Chondrocyte (in vitro differentiated cells): ENCODE measurements around the gene DDAH1. TPM values are rescaled to one million over a fixed set of nuclear protein-coding genes. Genes with fewer than 3 reads are reported as not detected.

ENCODE experiments used
- DNase-seq: peaks from one replicate; pipeline ENCODE4 v3.0.0; 2021; ENCODE audit warnings: mixed read lengths, low spot score
- H3K27ac Mint-ChIP-seq: one replicate; pipeline ENCODE4 v1.8.0; 2021; ENCODE audit warnings: mild to moderate bottlenecking, moderate library complexity, mixed read lengths; ENCODE audit not compliant: unreplicated experiment
- H3K27me3 Mint-ChIP-seq: 2 replicates; pipeline ENCODE4 v1.8.0; 2021; ENCODE audit warnings: low read depth, mixed read lengths
- H3K36me3 Mint-ChIP-seq: 2 replicates; pipeline ENCODE4 v1.8.0; 2021; ENCODE audit warnings: low read depth, mixed read lengths
- H3K4me1 Mint-ChIP-seq: 2 replicates; pipeline ENCODE4 v1.8.0; 2021; ENCODE audit warnings: low read depth, mild to moderate bottlenecking, mixed read lengths
- H3K4me3 Mint-ChIP-seq: one replicate; pipeline ENCODE4 v1.8.0; 2021; ENCODE audit warnings: mild to moderate bottlenecking, moderate library complexity, mixed read lengths; ENCODE audit not compliant: unreplicated experiment
- H3K9me3 Mint-ChIP-seq: 2 replicates; pipeline ENCODE4 v1.8.0; 2021; ENCODE audit warnings: low read depth, mixed read lengths
- total RNA-seq: library from RNA; stranded (reverse); gene quantifications from 3 replicates; pipeline ENCODE4 v1.2.1, GENCODE V29; 2021
- TF ChIP-seq, protein P1 (sequence below): fragments of 200-600 bp; sonication (generic); IDR thresholded peaks from 2 replicates; pipeline ENCODE4 v1.5.0; 2021; ENCODE audit warnings: antibody characterized with exemption, mild to moderate bottlenecking, moderate library complexity

DDAH1 gene
- total RNA-seq, 1 donor from 2014 or later, result 91.8 TPM

DNA sequence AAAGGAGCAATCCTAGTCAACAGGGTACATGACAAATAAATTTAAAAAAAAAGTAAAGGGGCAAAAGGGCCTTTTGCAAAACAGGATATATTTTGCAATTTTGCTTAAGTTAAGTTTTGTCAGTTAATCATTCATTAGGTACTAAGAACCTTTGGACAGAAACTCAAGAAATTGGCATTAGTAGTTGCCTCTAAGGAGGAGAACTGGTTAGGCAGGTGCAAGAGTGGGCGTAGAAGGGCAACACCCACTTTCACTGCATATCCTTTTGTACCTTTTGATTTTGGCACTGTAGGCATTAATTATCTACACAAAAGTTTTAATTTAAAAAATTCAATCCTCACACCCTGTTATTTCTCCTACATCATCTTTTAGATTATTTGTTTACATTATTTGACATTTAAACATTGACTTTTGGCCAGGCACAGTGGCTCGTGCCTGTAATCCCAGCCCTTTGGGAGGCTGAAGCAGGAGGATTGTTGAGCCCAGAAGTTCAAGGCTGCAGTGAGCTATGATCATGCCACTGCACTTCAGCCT, 4.3 kb downstream of the DDAH1 start:
- H3K27ac Mint-ChIP-seq, result peak overlapping the region; percentile 27
- H3K9me3 Mint-ChIP-seq, result no peaks in the 10 kb centered on the region
- DNase-seq, result no peak
- H3K4me1 Mint-ChIP-seq, result peaks cover 66% of the 10 kb centered on the region
- TF ChIP-seq, protein P1, sequence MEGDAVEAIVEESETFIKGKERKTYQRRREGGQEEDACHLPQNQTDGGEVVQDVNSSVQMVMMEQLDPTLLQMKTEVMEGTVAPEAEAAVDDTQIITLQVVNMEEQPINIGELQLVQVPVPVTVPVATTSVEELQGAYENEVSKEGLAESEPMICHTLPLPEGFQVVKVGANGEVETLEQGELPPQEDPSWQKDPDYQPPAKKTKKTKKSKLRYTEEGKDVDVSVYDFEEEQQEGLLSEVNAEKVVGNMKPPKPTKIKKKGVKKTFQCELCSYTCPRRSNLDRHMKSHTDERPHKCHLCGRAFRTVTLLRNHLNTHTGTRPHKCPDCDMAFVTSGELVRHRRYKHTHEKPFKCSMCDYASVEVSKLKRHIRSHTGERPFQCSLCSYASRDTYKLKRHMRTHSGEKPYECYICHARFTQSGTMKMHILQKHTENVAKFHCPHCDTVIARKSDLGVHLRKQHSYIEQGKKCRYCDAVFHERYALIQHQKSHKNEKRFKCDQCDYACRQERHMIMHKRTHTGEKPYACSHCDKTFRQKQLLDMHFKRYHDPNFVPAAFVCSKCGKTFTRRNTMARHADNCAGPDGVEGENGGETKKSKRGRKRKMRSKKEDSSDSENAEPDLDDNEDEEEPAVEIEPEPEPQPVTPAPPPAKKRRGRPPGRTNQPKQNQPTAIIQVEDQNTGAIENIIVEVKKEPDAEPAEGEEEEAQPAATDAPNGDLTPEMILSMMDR, result no peak
- H3K4me3 Mint-ChIP-seq, result no peak overlapping the region
- peaks cover 5% of the 10 kb centered on the region for H3K36me3 Mint-ChIP-seq
- H3K27me3 Mint-ChIP-seq, result no peaks in the 10 kb centered on the region

DNA sequence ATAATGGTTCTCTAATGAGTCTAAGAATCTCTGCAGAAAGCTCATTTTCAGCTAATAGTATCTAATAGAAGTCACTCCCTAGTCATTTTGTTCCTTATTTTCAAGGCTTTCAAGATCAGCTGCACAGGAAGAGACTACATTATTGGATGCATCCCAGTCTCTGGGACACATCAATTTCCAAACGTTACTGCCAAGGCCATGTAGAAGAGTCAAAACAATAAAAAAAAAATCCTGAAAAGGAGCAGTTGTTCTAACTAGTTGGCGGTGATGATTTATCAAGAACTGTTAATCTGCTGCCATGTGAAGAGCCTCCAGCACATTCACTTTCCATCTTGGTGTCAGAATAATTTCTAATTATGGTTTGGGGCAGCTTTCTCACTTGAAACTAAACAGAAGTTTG, 5.7 kb downstream of the DDAH1 start:
- Mint-ChIP-seq H3K27ac (no peak overlapping the region), H3K36me3 (peaks cover 5% of the 10 kb centered on the region), H3K4me1 (peaks cover 63% of the 10 kb centered on the region), H3K27me3 (no peaks in the 10 kb centered on the region), H3K4me3 (no peak overlapping the region), H3K9me3 (no peaks in the 10 kb centered on the region)
- DNase-seq, result no peak
- TF ChIP-seq, protein P1, result no peak

DNA sequence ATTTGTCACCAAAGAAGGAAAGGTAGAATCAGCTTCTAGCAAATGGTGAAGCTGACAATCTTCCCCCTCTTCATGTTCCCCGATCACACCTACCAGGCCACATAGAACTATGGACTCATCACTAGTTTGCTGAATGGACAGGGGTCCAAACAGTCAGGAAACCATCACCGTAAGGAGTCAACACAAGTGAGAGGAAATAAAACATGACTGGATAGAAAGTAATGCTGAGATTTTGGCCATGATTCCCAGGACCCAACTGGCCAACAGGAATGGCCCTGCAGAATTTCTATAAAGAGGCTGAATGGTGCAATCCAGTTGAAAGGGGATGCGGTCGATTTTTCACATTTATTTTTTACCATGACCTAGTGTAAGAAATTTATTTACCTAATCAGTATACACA, 10.7 kb downstream of the DDAH1 start:
- H3K4me1 Mint-ChIP-seq, result peaks cover 20% of the 10 kb centered on the region
- H3K27me3 Mint-ChIP-seq, result no peaks in the 10 kb centered on the region
- H3K36me3 Mint-ChIP-seq, result peaks cover 10% of the 10 kb centered on the region
- TF ChIP-seq, protein P1, result no peak
- H3K27ac Mint-ChIP-seq, result peak overlapping the region; percentile 58
- no peak for DNase-seq
- no peak overlapping the region for H3K4me3 Mint-ChIP-seq
- H3K9me3 Mint-ChIP-seq, result no peaks in the 10 kb centered on the region

DNA sequence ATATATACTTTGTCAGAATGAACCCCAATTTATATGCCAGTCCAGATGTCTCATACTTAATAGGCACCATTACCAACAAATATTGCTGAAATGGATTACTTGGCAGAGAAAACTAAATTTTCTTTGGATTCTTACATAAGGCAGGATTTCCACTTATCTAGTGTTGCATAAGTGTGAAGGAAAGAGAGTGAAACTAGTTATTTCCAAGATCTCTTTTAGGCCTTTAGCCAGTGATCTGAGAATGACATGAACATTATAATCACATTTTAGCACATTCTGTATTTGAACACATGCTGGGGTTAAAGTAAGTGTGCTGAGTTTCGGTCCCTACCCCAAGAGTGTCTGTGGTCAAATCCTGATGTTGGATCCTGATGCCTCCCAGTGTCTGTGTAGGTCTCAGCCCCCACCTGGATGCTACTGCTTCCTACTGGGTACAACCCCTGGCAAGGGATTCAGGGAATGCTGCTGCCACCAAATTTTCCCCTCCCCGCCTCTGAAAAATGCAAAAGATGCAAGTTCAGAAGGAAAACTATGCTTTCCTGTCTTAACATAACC, 11.2 kb downstream of the DDAH1 start:
- TF ChIP-seq, protein P1, result no peak
- Mint-ChIP-seq H3K9me3 (no peaks in the 10 kb centered on the region), H3K4me3 (no peak overlapping the region), H3K27me3 (no peaks in the 10 kb centered on the region), H3K4me1 (peaks cover 23% of the 10 kb centered on the region), H3K36me3 (peaks cover 10% of the 10 kb centered on the region), H3K27ac (peak overlapping the region; percentile 58)
- no peak for DNase-seq

DNA sequence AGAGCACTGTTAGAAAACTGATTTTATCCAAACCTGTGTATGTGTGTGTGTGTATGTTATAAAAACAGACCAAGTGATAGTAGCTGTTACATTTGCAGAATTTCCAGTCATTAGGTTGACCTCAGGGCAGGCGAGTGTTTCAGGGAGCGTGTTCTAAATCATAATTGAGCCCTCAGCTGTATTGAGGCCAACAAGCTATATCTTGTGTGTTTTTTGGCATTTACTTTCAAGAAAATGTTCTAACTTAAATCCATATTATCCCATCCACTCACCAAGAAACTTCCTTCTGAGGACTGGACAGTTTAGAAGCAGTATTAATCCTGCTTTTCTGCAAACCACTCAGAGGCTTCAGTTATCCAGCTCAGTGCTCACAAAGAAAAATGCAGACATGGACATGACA, 12.0 kb downstream of the DDAH1 start:
- DNase-seq, result no peak
- Mint-ChIP-seq H3K4me3 (no peak overlapping the region), H3K27me3 (no peaks in the 10 kb centered on the region), H3K36me3 (peaks cover 10% of the 10 kb centered on the region), H3K4me1 (peaks cover 26% of the 10 kb centered on the region), H3K9me3 (no peaks in the 10 kb centered on the region), H3K27ac (no peak overlapping the region)
- TF ChIP-seq, protein P1, result no peak
